ENCODE measurements around the gene PRM3.
"Not testable (repeated sequence)": the region's sequence is repeated elsewhere in the genome, so short reads cannot be mapped to it uniquely, and the experiment has no call there.

Gene PRM3

DNA sequence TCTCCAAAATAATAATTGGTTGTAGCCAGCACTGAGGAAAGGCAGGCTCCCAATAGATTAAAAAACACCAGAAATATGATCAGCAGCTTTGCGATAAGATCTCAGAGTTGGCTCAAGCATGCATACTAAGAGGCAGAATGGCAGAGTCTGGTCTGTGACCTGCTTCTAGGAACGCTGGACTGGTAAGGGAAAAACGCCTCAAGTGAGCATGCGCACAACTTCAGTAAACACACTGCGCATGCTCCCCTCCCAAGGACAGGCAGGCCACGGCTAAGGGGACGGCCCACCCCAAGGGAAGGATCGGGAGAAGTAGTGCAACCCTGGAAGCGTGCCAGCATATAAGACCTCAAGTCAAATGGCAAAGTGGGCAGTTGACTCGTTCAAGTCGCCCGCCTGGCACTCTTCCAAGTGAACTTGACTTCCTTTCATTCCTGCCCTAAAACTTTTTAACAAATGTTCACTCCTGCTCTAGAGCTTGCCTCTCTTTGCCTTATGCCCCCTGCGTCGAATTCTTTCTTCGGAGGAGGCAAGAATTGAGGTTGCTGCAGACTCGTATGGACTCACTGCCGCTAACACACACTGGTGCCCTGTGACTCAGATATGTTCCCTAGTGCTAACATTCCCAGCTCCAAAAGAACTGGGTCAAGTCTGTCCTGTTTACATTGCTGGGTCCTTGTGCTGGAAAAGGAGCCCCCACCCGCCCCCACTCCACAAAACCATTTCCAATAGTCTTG, 30.1 kb upstream of the PRM3 start:
- no peak for DNase-seq (ENCODE audit: low spot score)

DNA sequence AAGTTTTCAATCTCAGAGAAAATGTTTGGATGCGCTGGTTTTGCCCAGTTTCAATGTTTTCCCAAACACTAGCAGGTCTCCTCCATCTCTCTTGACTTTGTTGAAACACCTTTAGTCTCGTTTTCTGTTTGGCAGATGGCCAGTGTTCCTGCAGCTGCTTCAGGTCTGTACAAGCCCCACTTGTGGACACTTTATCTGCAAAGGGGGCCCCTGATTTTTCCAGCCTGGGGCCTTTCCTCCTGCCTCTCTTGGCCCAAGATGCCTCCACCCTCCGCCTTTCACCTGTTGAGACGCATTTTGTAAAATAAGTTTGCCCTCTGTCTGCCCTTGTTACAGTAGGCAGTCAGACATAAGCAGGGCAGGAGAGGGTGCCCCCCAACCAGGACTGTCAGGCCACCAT, 29.5 kb upstream of the PRM3 start:
- DNase-seq (ENCODE audit: low spot score): no peak

DNA sequence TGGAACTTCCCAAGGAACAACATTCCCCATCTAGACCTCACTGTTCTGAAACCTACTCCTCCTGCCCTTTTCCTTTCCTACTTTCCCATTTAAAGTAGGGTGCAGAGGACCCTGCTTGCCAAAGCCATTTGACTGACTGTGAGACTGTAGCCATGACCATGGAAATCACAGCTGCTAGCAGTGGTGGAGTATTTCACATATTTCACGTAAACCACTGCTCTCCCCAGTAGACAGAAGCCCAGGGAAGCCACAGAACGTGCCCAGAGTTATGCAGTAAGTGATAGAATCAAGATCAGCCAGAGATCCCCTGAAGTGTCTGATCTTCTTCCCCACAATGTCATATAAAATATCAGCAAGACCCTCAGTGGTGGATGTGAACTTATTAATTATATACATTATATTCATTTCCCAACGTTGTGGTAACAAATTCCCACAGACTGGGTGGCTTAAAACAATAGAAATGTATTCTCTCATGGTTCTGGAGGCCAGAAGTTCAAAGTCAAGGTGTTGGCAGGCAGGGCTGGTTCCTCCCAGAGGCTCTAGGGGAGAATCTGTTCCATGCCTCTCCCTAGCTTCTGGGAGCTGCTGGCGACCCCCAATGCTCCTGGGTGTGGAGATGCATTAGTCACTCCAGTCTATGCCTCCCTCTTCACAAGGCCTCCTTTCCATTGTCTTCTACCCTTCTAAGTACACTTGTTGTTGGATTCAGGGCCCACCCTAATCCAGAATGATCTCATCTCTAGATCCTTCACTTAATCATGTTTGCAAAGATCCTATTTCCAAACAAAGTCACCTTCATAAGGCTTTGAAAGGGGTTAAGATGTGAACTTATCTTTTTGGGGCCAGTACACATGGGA, 28.4 kb upstream of the PRM3 start:
- no peak for DNase-seq (ENCODE audit: low spot score)

DNA sequence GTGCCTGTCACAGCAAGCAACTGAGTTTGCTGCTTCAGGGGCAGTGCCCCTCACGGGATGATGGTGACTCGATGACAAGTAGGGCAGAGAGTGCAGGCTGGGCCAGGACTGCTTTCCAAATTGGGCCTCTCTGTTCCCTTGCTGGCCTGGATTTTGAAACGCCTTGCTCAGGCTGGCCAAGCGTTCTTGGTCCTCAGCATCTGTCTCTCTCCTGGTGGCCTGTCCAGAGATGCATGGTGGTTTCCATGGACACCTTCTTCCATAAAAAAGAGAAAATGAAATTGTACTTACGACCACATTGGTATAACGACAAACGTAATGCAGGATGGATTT, 27.1 kb upstream of the PRM3 start:
- no peak for DNase-seq (ENCODE audit: low spot score)

DNA sequence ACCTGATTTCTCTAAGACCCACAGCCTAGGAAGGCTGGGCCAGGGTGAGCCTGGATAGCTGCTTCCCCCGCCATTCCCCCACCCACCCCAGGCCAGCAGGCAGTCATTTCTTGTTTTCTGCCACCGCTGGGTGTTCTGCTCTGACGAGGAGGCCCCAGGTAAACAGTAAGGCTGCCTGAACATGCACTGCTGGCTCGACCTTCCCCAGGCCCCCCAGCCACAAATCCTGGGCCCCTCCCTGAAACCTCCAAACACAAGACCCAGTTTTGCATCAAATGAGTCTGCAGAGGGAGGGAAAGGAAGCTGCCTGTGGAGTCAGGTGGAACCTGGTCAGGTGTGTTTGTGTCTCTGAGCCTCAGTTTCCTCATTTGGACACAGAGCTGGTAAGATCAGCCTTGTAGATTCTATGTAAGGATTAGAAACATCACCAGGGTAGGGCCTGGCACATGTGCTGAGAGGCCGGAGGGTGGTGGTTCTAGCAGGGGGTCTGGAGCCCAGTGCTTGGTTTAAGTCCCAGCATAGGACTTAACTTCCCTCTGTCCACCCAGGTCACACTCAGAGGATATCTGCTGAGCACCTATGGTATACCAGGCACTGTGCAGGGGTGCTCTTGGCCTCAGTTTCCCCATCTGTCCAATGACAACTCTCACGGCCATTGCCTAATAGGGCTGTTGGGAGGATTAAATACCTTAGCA, 26.6 kb upstream of the PRM3 start:
- DNase-seq (ENCODE audit: low spot score): no peak

DNA sequence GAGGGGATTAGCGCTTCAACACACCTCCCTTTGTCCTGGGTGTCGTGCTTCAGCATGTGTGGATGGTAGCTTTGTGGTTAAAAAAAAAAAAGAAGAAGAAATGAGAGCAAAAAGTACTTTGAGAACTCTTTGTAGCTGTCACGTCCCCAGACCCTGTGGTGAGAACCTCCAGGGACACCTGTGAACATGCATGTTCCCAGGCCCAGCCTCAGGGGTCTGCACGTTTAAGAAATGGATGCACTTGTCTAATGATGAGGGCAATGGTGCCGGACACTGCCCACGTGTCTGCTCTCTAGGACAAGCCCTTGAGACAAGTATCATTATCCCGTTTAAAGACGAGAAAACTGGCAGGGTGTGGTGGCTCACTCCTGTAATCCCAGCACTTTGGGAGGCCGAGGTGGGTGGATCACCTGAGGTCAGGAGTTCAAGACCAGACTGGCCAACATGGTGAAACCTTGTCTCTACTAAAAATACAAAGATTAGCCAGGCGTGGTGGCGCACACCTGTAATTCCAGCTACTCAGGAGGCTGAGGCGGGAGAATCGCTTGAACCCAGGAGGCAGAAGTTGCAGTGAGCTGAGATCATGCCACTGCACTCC, 25.6 kb upstream of the PRM3 start:
- not testable (repeated sequence) for DNase-seq (ENCODE audit: low spot score)

DNA sequence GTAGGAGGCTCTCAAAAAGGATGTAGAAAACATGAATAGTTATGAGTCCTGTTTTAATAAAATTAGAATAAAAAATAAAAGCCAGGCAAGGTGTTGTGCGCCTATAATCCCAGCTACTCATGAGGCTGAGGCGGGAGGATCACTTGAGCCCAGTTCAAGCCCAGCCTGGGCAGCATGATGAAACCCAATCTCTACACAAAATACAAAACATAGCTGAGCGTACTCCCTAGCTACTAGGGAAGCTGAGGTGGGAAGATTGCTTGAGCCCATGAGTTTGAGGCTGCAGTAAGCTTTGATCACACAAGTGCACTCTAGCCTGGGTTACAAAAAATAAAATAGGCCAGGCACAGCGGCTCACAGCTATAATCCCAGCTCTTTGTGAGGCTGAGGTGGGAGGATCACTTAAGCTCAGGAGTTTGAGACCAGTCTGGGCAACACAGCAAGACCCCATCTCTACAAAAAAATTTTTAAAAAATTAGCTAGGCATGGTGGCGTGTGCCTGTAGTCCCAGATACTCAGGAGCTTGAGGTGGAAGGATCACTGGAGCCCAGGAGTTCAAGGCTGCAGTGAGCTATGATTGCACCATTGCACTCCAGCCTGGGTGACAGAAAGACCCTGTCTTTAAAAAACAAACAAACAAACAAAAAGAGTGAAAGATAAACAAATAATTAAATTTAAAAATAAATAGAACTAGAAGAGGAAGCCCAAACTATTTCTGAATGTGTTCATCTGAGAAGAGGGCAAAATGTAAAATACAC, 24.9 kb upstream of the PRM3 start:
- DNase-seq (ENCODE audit: low spot score): no peak

DNA sequence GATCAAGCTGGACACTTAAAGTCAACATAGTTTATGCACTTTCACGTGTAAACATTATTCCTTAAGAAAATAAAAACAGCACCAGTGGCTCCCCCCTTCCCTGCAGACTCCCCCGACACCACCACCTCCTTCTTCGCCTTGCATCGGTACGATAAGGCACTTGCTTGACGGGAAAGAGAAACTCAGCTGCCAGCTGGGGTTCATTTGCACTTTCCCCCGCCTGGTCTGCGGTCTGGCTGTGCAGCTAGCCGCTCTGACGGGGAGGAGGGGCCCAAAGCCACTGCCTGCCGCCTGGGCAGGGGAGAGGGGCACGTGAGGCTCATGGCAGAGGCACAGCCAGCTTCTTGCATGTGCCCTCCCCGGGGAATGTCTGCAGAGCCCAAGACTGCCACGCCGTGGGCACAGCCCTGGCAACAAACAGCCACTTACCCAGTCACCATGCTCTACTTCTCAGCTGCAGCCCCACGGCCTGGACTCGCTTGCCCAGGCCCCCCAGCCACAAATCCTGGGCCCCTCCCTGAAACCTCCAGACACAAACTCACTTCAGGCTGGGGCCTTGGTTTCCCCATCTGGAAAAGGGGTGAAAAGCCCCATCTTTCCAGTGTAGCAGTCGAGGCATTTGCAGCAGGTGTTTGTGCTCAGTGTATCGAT, 24.2 kb upstream of the PRM3 start:
- no peak for DNase-seq (ENCODE audit: low spot score)

DNA sequence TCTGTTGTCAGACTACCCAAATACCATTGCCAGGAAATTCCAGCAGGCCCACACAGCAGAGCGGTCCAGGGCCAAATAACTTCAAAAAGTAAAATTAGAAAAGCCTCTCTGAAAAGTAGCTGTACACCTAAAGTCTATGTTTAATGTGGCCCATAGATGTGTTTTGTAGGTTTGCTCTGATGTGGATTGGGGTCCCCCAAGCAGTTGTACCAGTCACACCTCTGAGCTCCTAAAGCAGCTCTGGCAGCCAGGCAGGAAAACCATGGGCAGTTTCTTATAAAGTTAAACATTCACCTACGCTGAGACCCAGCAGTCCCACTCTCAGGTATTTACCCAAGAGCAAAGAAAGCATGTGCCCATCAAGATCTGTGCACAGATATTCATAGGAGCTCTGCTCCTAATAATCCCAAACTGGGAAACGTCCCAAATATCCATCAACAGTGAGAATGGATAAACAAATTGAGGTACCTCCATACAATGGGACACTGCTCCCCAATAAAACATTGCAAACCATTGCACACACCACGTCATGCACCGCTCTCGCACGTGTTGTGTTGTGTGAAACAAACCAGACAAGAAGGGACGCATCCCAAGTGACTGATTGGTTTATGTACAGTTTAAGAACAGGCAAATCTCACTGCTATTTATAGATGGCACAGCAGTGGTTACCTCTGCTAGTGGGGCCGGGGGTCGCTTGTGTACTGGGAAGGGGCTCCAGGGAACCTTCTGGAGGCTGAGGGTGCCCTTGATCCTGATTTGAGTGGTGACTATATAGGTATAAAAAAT, 23.5 kb upstream of the PRM3 start:
- DNase-seq (ENCODE audit: low spot score): no peak

DNA sequence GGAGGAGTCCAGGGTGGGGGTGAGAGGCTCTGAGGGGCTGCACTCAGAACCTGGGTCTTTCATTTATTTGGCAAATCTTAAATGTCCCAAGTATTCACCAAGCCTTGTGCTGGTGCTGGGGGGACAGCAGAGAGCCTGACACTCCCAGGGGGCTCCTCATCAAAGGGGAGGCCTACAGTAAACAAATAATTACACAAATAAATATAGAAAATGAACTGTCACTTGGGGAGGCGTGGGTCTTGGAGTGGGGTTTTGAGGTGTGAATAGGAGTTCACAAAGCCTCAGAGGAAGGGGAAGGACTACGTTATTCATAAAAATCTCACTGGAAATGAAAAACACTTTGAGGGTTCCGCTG, 22.9 kb upstream of the PRM3 start:
- DNase-seq (ENCODE audit: low spot score): no peak

DNA sequence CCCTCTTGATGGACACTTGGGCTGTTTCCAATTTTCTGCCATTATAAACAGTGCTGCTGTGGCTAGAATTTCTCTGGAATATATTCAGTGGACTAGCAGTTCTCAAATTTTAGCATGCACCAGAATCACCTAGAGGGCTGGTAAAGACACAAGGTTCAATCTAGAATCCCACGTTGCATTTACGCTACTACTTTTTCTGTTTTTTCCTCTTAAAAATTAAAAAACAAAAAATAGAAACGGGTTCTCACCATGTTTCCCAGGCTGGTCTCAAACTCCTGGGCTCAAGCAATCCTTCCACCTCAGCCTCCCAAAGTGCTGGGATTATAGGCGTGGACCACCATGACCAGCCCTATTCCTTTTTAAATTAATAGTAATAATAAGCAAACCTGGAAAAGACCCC, 22.2 kb upstream of the PRM3 start:
- no peak for DNase-seq (ENCODE audit: low spot score)

DNA sequence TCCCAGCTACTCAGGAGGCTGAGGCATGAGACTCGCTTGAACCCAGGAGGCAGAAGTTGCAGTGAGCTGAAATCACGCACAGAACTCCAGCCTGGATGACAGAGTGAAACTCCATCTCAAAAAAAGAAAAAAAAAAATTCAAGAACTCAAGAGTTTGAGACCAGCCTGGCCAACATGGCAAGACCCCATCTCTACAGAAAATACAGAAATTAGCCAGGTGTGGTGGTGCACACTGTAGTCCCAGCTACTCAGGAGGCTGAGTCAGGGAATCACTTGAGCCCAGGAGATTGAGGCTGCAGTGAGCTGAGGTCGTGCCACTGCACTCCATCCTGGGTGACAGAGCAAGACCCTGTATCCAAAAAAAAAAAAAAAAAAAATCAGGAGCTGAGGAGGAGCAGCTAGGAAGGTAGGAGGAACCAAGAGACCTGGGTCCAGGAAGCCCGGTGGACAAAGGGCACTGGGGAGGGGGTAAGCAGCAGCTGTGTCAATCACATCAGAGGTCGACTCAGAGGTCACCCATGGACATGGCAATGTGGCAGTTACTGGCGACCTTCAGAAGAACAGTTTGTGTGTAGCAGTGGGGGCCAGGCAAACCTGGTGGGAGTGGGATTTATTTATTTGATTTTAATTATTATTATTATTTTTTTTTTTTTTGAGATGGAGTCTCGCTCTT, 18.8 kb upstream of the PRM3 start:
- DNase-seq (ENCODE audit: low spot score): no peak

DNA sequence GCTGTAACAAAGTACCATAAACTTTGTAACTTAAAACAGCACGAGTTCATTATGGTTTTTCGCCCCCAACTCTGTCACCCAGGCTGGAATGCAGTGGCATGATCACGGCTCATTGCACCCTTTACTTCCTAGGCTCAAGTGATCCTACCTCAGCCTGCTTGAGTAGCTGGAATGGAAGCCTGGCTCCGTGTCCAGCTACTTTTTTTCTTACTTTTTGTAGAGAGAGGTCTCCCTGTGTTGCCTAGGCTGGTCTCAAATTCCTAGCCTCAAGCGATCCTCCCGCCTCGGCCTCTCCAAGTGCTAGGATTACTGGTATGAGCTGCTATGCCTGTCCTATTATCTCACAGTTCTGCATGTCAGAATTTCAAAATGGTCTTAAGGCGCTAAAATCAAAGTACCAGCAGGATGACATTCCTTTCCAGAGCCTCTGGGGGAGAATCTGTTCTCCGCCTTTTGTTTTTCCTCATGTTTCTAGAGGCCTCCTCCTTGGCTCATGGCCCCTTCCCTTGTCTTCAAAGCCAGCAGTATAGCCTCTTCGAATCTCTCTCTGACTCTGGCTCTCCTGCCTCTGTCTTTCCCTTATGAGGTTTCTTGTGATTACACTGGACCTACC, 17.8 kb upstream of the PRM3 start:
- DNase-seq (ENCODE audit: low spot score): no peak

DNA sequence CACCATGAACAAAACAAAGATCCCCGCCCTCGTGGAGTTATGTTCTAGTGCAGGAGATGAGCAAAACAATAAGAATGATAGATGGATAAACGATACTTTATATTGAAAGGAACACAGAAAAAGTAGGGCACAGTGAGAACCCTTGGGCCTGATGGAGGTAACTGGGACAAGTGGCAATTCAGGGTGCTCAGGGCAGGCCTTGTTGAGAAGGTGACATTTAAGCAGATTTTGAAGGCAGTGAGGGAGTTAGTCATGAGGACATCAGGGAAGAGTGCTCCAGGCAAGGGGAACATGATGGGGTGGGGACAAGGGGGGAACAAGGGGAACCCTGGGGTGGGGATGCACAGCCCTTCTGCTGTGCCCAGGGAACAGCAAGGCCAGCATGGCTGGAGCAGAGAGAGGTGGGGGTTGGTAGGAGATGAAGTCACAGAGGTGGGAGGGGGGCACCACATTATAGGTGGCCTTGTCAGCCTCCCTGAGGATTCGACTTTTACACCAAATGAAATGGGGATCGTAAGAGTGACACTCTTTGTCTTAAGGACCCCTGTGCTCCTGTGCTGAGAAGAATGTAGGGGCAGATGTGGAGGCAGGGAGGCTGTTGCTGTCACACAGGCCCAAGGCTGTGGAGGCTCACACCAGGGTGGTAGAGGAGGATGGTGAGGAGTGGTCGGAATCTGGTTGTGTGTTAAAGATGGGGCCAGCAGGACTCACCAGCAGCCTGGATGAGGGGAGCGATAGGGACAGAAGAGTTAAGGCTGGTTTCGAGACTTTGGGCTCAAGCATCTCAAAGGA, 16.9 kb upstream of the PRM3 start:
- no peak for DNase-seq (ENCODE audit: low spot score)

DNA sequence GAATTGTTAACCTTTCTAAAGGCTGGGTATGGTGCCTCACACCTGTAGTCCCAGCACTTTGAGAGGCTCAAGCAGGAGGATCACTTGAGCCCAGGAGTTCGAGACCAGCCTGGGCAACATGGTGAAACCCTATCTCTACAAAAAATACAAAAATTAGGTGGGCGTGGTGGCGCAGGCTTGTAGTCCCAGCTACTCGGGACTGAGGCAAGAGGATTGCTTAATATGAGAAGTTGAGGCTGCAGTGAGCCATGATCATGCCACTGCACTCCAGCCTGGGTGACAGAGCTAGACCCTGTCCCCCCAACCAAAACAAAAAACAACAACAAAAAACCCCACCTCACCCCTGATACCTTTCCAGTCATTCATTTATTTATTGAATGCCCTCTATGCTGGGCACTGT, 16.3 kb upstream of the PRM3 start:
- not testable (repeated sequence) for DNase-seq (ENCODE audit: low spot score)

DNA sequence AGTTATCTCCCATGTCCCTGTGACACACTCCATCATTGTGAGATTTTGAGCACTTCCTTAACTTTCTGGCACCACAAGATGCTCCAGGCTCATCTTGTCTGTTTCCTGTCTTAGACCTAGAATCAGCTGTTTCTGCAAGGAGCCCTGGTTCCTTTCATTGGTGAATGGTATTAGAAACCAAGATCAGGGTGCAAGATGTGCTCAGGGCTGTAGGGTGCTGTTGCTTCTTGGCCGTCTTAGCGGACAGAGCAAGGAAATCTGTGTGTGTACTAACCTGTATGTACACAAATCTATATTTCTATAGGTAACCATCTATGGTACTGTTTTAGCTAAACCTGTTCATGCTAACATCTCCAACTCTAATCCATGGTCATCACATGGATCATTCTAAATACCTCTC, 15.8 kb upstream of the PRM3 start:
- no peak for DNase-seq (ENCODE audit: low spot score)

DNA sequence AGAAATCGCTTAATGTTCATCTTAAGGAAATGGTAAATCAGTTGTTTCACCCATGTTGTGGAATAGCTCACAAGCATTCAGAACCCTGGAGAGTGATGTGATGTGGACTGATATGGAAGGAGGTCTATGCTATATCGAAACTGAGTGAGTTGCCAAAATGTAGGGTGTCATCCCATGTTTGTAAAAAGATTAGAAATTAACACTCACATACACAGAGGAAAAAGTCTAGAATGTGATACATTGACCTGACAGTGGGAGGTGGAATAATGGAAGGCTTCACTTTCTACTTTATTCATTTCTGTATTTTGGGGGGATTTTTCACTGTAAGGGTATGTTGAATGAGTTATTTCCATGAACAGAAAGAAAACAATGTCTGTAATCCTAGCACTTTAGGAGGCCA, 12.4 kb upstream of the PRM3 start:
- DNase-seq (ENCODE audit: low spot score): no peak

DNA sequence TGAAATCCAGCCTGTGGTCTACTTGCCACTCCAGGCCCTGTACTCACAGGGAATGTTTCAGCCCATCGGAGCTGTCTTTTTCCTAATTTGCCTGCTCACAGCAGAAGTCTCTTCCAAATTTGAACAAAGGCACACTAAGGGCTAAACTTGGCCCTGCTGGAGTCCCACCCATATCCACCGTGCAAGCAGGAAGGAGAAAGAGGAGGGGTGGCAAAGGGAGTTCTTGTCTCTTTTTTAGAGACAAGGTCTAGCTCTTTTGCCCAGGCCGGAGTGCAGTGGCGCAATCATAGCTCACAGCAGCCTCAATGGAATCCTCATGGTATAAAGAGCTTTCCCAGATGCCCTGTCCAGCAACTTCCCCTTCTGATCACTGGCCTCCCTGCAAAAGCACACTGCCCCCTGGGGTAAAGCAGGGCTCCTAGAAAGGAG, 10.4 kb upstream of the PRM3 start:
- no peak for DNase-seq (ENCODE audit: low spot score)
